Smooth muscle cell (in vitro differentiated cells): ENCODE data around the gene LIMA1. TPM values are rescaled to one million over a fixed set of nuclear protein-coding genes. Genes with fewer than 3 reads are reported as not detected.

ENCODE experiments used
- DNase-seq: peaks from one replicate; lab custom pipeline; 2025; ENCODE audit not compliant: unreplicated experiment; lab: John Stamatoyannopoulos, UW
- H2AFZ ChIP-seq: fragments of 200-600 bp; sonication (generic); 2 replicates; pipeline ENCODE4 v1.6.0; 2016; ENCODE audit warnings: antibody characterized with exemption, low read depth, mild to moderate bottlenecking
- H3F3A ChIP-seq: fragments of 200-600 bp; sonication (generic); 2 replicates; pipeline ENCODE4 v1.6.0; 2017; ENCODE audit warnings: antibody characterized with exemption, low read depth
- H3K27ac ChIP-seq: fragments of 200-600 bp; sonication (generic); 2 replicates; pipeline ENCODE4 v1.5.1; 2016; ENCODE audit warnings: low read depth, mild to moderate bottlenecking
- H3K27me3 ChIP-seq: fragments of 200-600 bp; sonication (generic); 2 replicates; pipeline ENCODE4 v1.6.1; 2016; ENCODE audit warnings: low read depth, mild to moderate bottlenecking
- H3K36me3 ChIP-seq: fragments of 200-600 bp; sonication (generic); 2 replicates; pipeline ENCODE4 v1.5.1; 2016; ENCODE audit warnings: low read depth
- H3K4me1 ChIP-seq: fragments of 200-600 bp; sonication (generic); 2 replicates; pipeline ENCODE4 v1.5.1; 2016; ENCODE audit warnings: low read depth
- H3K4me2 ChIP-seq: fragments of 200-600 bp; sonication (generic); 2 replicates; pipeline ENCODE4 v1.6.0; 2016; ENCODE audit warnings: mild to moderate bottlenecking
- H3K4me3 ChIP-seq: fragments of 200-600 bp; sonication (generic); 2 replicates; pipeline ENCODE4 v1.5.1; 2016; ENCODE audit warnings: mild to moderate bottlenecking
- H3K79me2 ChIP-seq: fragments of 200-600 bp; sonication (generic); 2 replicates; pipeline ENCODE4 v1.6.0; 2016; ENCODE audit warnings: low read depth, mild to moderate bottlenecking
- H3K9ac ChIP-seq: fragments of 200-600 bp; sonication (generic); 2 replicates; pipeline ENCODE4 v1.6.0; 2016; ENCODE audit warnings: low read depth
- H3K9me3 ChIP-seq: fragments of 200-600 bp; sonication (generic); replicated peaks from 2 replicates; pipeline ENCODE4 v1.5.1; 2016; ENCODE audit warnings: low read depth
- H4K20me1 ChIP-seq: fragments of 200-600 bp; sonication (generic); 2 replicates; pipeline ENCODE4 v1.6.0; 2016; ENCODE audit warnings: low read depth
- WGBS: methylation state at CpG from one replicate; pipeline ENCODE4 v1.1.7; 2016; ENCODE audit warnings: low lambda C conversion rate; 5-methylcytosine and 5-hydroxymethylcytosine counted together
- polyA plus RNA-seq: library from polyadenylated mRNA; unstranded; fragments of >200 nt; fragmentation: Nextera tagmentation; extraction: Ambion mirVana; gene quantifications from 2 replicates; pipeline ENCODE4 v1.2.1, GENCODE V29; 2016
- total RNA-seq: library from RNA; depleted of rRNA; stranded (reverse); fragments of >200 nt; gene quantifications from 2 replicates; pipeline ENCODE4 v1.2.3, GENCODE V29; 2014
- TF ChIP-seq, protein P1 (sequence below): fragments of 200-600 bp; sonication (generic); IDR thresholded peaks from 2 replicates; pipeline ENCODE4 v1.5.1; 2017; ENCODE audit warnings: borderline replicate concordance, mild to moderate bottlenecking, antibody characterized with exemption; ENCODE audit not compliant: insufficient read depth, poor library complexity, severe bottlenecking

Gene LIMA1
- total and polyA plus RNA-seq, 2 experiments from 2014 or later: 39.6 to 154 TPM

DNA sequence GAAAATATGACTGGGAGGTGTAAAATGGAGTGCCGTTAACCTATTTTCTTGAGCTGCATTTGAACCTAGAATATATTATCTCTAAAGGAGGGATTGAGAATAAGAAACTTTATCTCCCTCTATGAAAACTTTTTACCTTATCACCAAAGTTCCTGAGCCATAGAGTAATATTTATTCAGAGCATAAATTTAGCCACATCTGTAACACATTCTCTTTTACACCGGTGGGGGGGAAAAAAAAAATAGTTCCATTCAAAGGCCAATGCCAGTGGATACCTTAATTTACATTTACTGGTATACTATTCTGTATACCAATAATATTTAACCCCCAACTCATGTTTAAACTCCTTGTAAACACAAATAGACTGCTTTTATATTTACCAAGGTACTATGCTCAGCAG is 137.9 kb downstream of the LIMA1 start:
- no peak for DNase-seq
- Histone ChIP-seq H3K4me1 (no peaks in the 10 kb centered on the region), H3K27ac (no peak overlapping the region), H3K4me2 (no peak overlapping the region), H3F3A (no peaks in the 10 kb centered on the region), H3K36me3 (no peaks in the 10 kb centered on the region), H2AFZ (no peak overlapping the region), H3K79me2 (peaks cover 67% of the 10 kb centered on the region), H3K4me3 (no peak overlapping the region), H3K9ac (no peak overlapping the region), H3K27me3 (no peaks in the 10 kb centered on the region), H4K20me1 (peaks cover 90% of the 10 kb centered on the region), H3K9me3 (no peaks in the 10 kb centered on the region)
- 100% methylated on average over 2 of the region's 2 CpGs for WGBS
- TF ChIP-seq, protein P1, sequence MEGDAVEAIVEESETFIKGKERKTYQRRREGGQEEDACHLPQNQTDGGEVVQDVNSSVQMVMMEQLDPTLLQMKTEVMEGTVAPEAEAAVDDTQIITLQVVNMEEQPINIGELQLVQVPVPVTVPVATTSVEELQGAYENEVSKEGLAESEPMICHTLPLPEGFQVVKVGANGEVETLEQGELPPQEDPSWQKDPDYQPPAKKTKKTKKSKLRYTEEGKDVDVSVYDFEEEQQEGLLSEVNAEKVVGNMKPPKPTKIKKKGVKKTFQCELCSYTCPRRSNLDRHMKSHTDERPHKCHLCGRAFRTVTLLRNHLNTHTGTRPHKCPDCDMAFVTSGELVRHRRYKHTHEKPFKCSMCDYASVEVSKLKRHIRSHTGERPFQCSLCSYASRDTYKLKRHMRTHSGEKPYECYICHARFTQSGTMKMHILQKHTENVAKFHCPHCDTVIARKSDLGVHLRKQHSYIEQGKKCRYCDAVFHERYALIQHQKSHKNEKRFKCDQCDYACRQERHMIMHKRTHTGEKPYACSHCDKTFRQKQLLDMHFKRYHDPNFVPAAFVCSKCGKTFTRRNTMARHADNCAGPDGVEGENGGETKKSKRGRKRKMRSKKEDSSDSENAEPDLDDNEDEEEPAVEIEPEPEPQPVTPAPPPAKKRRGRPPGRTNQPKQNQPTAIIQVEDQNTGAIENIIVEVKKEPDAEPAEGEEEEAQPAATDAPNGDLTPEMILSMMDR: no peak

DNA sequence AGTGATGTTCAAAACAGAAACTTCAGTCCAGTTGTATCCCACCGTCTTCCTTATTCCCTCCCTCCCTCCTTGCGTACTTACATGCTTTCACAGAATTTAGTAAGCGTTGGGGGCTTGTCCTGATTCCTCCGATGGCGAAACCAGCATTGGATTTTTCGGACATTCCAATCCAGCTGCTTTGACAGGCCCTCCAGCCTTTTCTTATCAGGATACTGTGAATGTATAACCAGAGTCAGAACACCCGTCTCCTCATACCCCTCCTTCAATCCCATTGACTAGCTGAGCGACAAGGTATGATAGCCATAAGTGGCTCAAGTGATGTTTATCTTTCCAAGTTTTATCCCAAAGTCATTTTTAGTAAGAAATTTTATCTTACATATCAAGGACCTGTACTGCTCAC is 140.3 kb downstream of the LIMA1 start:
- H3K4me2 ChIP-seq: no peak overlapping the region
- no peak overlapping the region for H3K27ac ChIP-seq
- peaks cover 43% of the 10 kb centered on the region for H3K79me2 ChIP-seq
- H2AFZ ChIP-seq: no peak overlapping the region
- no peak overlapping the region for H3K9ac ChIP-seq
- DNase-seq: no peak
- H3K4me1 ChIP-seq: no peaks in the 10 kb centered on the region
- H3K9me3 ChIP-seq: no peaks in the 10 kb centered on the region
- 96% methylated on average over 8 of the region's 8 CpGs for WGBS
- no peaks in the 10 kb centered on the region for H3K27me3 ChIP-seq
- H3K4me3 ChIP-seq: no peak overlapping the region
- no peaks in the 10 kb centered on the region for H3F3A ChIP-seq
- H3K36me3 ChIP-seq: peaks cover 4% of the 10 kb centered on the region
- TF ChIP-seq, protein P1: no peak
- peaks cover 67% of the 10 kb centered on the region for H4K20me1 ChIP-seq

DNA sequence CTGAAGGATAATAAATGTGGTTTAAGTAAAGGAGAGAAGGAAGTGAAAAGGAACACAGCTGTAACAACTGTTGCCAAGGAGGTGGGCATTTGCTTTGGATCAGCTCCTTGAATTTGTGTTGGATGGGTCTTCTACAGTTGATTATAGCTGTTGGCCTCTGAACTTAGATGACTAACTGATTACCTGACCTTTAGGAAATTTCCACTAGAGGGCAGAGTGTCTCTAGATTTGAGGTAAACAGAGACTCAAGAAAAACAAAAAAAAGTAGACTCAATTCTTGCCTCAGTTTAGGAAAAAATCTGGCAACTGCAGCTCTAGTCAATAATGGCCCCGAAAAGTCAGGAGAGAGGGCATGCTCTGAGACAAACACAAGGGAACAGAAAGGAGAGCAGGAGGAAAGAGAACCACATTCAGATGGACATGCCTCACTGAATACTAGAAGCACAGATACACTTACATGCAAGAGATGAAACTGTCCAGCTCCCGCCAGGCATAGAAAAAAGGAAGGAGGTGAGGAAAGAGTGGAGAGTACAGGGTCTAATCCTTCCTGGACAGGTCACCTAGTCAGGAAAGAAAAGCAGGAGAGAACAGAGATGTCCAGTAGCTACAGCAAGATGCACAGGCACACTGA is 150.7 kb downstream of the LIMA1 start:
- H3F3A ChIP-seq: peaks cover 12% of the 10 kb centered on the region
- no peak for DNase-seq
- H3K79me2 ChIP-seq: no peaks in the 10 kb centered on the region
- TF ChIP-seq, protein P1: peak; percentile 53
- 87% methylated on average over 2 of the region's 2 CpGs for WGBS
- peaks cover 23% of the 10 kb centered on the region for H4K20me1 ChIP-seq
- no peaks in the 10 kb centered on the region for H3K9me3 ChIP-seq
- no peak overlapping the region for H3K4me2 ChIP-seq
- H3K4me3 ChIP-seq: no peak overlapping the region
- no peaks in the 10 kb centered on the region for H3K27me3 ChIP-seq
- peaks cover 13% of the 10 kb centered on the region for H3K36me3 ChIP-seq
- H3K4me1 ChIP-seq: no peaks in the 10 kb centered on the region
- no peak overlapping the region for H3K27ac ChIP-seq
- no peak overlapping the region for H3K9ac ChIP-seq
- no peak overlapping the region for H2AFZ ChIP-seq

DNA sequence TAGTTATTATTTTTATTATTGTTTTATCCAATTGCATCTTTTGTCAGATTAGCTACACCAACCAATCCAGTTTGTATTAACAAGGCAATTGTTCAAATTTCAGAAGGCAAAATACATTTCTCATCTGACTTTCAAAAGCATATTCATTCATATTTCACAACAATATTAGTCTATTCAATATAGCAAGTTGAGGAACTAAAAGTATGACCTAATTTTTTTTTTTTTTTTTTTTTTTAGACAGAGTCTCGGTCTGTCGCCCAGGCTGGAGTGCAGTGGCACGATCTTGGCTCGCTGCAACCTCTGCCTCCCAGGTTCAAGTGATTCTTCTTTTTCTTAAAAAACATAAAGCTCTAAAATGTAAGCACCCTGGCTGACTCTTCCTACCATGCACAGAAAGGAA is 154.0 kb downstream of the LIMA1 start:
- Histone ChIP-seq H4K20me1 (peaks cover 23% of the 10 kb centered on the region), H2AFZ (no peak overlapping the region), H3K27ac (no peak overlapping the region), H3F3A (peaks cover 9% of the 10 kb centered on the region), H3K9me3 (no peaks in the 10 kb centered on the region), H3K4me1 (no peaks in the 10 kb centered on the region), H3K27me3 (no peaks in the 10 kb centered on the region), H3K79me2 (no peaks in the 10 kb centered on the region), H3K4me2 (no peak overlapping the region), H3K9ac (no peak overlapping the region), H3K4me3 (no peak overlapping the region), H3K36me3 (peaks cover 10% of the 10 kb centered on the region)
- 96% methylated on average over 4 of the region's 4 CpGs for WGBS
- TF ChIP-seq, protein P1: no peak
- no peak for DNase-seq
